ENCODE data around the gene CLK3.

- TF ChIP-seq CTCF (IDR thresholded peaks at IDR 0.05; ENCODE audit: insufficient read depth, low read length, poor library complexity, severe bottlenecking) (no peak), EZH2phosphoT487 (conservative IDR thresholded peaks at IDR 0.05; ENCODE audit: low read length) (no peak)
Observed at GRCh38 chr15:74630284-74631086, 14.8 kb downstream of the CLK3 start.
